K562 (cell line): ENCODE results near the gene MYL3.

Experiments used
- CCAR2 ChIP-seq: fragments of 200-400 bp; formaldehyde crosslinking; IDR thresholded peaks from 2 replicates; pipeline ENCODE4 v1.6.1; 2017; ENCODE audit warnings: mild to moderate bottlenecking, low read depth, low read length
- JUN ChIP-seq, 2 experiments: sonication (generic) in 1 of 2; formaldehyde crosslinking in 1 of 2; IDR thresholded peaks; 2 replicates each; pipeline versions ENCODE4 v1.6.1 to v1.8.0; 2012 to 2022; ENCODE audit warnings: borderline replicate concordance in 2 of 2, mild to moderate bottlenecking in 2 of 2, improper control_type of control experiment in 1 of 2, low read depth in 1 of 2, low read length in 1 of 2, missing genetic modification reagents in 1 of 2
- XRCC5 ChIP-seq: fragments of 200-400 bp; formaldehyde crosslinking; IDR thresholded peaks from 2 replicates; pipeline ENCODE4 v1.6.1; 2017; ENCODE audit warnings: low read depth, mild to moderate bottlenecking, low read length

- no peak for TF ChIP-seq CCAR2
- no peak for TF ChIP-seq XRCC5
- TF ChIP-seq JUN (IDR thresholded peaks at IDR 0.05; ENCODE audit: borderline replicate concordance, low read depth, low read length): no peak
- TF ChIP-seq JUN (CRISPR knock-in tag; IDR thresholded peaks at IDR 0.05; ENCODE audit: borderline replicate concordance): no peak
These were observed 12.3 kb upstream of the MYL3 start for GRCh38 chr3:46875560-46875959.
